ENCODE measurements around the gene SNRK. TPM values are rescaled to one million over a fixed set of nuclear protein-coding genes. Genes with fewer than 3 reads are reported as not detected.
A peak's percentile ranks its signal among the peaks of the same experiment; 100 is the strongest.

Gene SNRK
- total and polyA plus RNA-seq, 2 of the 13 experiments (the other 11 are each of a cell fraction or from before 2014, with no cell fraction given): 11.4 to 16.1 TPM

DNA sequence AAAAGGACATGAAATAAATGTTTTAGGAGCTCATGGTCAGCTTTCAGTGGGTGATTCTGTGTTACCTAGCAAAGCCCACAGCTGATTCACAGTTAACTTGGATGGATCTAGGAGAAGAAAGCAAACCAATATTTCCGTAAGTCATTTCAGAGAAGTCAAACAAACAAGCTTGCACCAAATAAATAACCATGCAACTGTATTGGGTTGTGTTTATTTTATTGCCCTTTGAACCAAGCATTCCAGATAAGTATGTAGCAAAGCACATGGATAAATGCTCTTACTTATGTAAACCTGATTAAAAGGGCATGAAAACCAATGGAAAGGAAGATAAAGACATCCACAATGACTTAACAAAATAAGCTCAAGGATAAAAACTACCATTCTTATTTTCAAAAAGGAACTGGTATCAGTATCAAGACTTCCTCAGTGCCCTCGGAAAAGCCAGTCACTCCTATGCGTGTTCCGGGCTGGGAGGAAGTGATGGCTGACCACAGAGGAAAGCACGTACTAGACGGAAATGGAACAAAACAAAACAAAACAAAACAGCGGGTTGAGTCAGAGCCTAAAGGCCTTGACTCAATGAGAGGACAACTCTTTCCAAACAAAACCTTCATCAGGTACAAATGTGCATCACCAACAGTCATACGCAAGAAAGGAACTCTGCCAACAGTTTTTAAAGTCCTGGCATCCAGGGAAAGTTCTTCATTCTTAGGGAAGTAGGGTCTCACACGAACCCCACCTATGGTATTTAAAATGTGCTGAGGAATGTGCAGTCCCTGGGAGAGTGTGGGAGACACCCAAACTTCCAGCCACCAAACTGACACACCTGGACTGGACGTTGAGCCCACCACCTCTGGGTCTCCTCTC, 103.3 kb downstream of the SNRK start (continued):
- TF ChIP-seq NONO (IDR thresholded peaks at IDR 0.05): no peak
- TF ChIP-seq NONO (CRISPR knock-in tag; conservative IDR thresholded peaks at IDR 0.05): no peak
- TF ChIP-seq PPARG (CRISPR knock-in tag; conservative IDR thresholded peaks at IDR 0.05): no peak
- no peak for TF ChIP-seq CBX2 (IDR thresholded peaks at IDR 0.05; ENCODE audit: low read depth, low read length)
- TF ChIP-seq CBX2 (CRISPR knock-in tag; IDR thresholded peaks at IDR 0.05; ENCODE audit: low read depth): no peak
- TF ChIP-seq, protein P1, sequence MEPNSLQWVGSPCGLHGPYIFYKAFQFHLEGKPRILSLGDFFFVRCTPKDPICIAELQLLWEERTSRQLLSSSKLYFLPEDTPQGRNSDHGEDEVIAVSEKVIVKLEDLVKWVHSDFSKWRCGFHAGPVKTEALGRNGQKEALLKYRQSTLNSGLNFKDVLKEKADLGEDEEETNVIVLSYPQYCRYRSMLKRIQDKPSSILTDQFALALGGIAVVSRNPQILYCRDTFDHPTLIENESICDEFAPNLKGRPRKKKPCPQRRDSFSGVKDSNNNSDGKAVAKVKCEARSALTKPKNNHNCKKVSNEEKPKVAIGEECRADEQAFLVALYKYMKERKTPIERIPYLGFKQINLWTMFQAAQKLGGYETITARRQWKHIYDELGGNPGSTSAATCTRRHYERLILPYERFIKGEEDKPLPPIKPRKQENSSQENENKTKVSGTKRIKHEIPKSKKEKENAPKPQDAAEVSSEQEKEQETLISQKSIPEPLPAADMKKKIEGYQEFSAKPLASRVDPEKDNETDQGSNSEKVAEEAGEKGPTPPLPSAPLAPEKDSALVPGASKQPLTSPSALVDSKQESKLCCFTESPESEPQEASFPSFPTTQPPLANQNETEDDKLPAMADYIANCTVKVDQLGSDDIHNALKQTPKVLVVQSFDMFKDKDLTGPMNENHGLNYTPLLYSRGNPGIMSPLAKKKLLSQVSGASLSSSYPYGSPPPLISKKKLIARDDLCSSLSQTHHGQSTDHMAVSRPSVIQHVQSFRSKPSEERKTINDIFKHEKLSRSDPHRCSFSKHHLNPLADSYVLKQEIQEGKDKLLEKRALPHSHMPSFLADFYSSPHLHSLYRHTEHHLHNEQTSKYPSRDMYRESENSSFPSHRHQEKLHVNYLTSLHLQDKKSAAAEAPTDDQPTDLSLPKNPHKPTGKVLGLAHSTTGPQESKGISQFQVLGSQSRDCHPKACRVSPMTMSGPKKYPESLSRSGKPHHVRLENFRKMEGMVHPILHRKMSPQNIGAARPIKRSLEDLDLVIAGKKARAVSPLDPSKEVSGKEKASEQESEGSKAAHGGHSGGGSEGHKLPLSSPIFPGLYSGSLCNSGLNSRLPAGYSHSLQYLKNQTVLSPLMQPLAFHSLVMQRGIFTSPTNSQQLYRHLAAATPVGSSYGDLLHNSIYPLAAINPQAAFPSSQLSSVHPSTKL (CRISPR knock-in tag; IDR thresholded peaks at IDR 0.05): 0 out of 2 replicates have a peak, but pooled peaks have one; percentile 19
- peak in 1 of 2 experiments; percentile 23; a peak in 1 of 4 replicates for TF ChIP-seq EP300 (IDR thresholded peaks at IDR 0.05; ENCODE audit: low read depth in 2 of 2, low read length in 2 of 2)
- TF ChIP-seq EP300 (CRISPR knock-in tag; IDR thresholded peaks at IDR 0.05; ENCODE audit: borderline replicate concordance): no peak
- TF ChIP-seq PITX1 (CRISPR knock-in tag; IDR thresholded peaks at IDR 0.05): no peak
- TF ChIP-seq U2AF1 (optimal IDR thresholded peaks at IDR 0.05; ENCODE audit: low read depth, low read length): no peak
- TF ChIP-seq, protein P2, sequence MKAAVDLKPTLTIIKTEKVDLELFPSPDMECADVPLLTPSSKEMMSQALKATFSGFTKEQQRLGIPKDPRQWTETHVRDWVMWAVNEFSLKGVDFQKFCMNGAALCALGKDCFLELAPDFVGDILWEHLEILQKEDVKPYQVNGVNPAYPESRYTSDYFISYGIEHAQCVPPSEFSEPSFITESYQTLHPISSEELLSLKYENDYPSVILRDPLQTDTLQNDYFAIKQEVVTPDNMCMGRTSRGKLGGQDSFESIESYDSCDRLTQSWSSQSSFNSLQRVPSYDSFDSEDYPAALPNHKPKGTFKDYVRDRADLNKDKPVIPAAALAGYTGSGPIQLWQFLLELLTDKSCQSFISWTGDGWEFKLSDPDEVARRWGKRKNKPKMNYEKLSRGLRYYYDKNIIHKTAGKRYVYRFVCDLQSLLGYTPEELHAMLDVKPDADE (CRISPR knock-in tag; IDR thresholded peaks at IDR 0.05): no peak
- no peak for TF ChIP-seq ATRX (CRISPR knock-in tag; IDR thresholded peaks at IDR 0.05; ENCODE audit: borderline replicate concordance)
- TF ChIP-seq ZSCAN21 (CRISPR knock-in tag; IDR thresholded peaks at IDR 0.05; ENCODE audit: borderline replicate concordance): no peak
- no peak for TF ChIP-seq ELF4 (CRISPR knock-in tag; IDR thresholded peaks at IDR 0.05; ENCODE audit: borderline replicate concordance)
- no peak for TF ChIP-seq EHMT2 (IDR thresholded peaks at IDR 0.05; ENCODE audit: borderline replicate concordance, low read depth, low read length)

Data from HepG2 (cell line).